Measurements from ENCODE around the gene UBE2G1. TPM values are rescaled to one million over a fixed set of nuclear protein-coding genes. Genes with fewer than 3 reads are reported as not detected.

UBE2G1 gene
- total RNA-seq, 1 donor from 2014 or later, result 88.5 TPM

DNA sequence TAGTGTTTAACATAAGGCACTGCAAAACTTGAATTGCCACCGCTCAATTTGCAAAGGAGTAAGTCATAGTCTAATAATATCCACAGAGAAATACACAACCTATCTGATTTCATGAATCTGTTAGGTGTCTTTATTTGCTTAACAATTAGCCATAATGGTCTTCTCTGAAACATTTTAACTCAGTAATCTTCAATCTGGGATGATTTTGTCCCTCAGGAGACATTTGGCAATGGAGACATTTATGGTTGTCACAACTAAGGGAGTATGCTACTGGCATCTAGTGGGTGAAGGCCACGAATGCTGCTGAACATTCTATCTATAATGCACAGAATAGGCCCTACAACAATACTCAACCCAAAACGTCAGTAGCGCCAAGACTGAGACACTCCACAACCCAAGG is 4.3 kb downstream of the UBE2G1 start:
- Mint-ChIP-seq H3K27ac (no peak overlapping the region), H3K4me3 (no peak overlapping the region), H3K36me3 (peaks cover 16% of the 10 kb centered on the region), H3K4me1 (peaks cover 12% of the 10 kb centered on the region), H3K27me3 (ENCODE audit: insufficient read depth, low read depth) (peaks cover 6% of the 10 kb centered on the region), H3K9me3 (peaks cover 3% of the 10 kb centered on the region)
- no peak overlapping the region for H3K27ac ChIP-seq
- H3K9me3 ChIP-seq (ENCODE audit: low read depth), result no peaks in the 10 kb centered on the region
- peaks cover 32% of the 10 kb centered on the region for H3F3A ChIP-seq (ENCODE audit: low read depth)
- H3K4me3 ChIP-seq, result no peak overlapping the region
- H3K4me2 ChIP-seq, result no peak overlapping the region
- H4K20me1 ChIP-seq (ENCODE audit: low read depth), result peaks cover 65% of the 10 kb centered on the region
- peaks cover 4% of the 10 kb centered on the region for H3K4me1 ChIP-seq
- TF ChIP-seq, protein P1, sequence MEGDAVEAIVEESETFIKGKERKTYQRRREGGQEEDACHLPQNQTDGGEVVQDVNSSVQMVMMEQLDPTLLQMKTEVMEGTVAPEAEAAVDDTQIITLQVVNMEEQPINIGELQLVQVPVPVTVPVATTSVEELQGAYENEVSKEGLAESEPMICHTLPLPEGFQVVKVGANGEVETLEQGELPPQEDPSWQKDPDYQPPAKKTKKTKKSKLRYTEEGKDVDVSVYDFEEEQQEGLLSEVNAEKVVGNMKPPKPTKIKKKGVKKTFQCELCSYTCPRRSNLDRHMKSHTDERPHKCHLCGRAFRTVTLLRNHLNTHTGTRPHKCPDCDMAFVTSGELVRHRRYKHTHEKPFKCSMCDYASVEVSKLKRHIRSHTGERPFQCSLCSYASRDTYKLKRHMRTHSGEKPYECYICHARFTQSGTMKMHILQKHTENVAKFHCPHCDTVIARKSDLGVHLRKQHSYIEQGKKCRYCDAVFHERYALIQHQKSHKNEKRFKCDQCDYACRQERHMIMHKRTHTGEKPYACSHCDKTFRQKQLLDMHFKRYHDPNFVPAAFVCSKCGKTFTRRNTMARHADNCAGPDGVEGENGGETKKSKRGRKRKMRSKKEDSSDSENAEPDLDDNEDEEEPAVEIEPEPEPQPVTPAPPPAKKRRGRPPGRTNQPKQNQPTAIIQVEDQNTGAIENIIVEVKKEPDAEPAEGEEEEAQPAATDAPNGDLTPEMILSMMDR (IDR thresholded peaks at IDR 0.05), result no peak
- no peak for TF ChIP-seq EZH2 (IDR thresholded peaks at IDR 0.05)
- TF ChIP-seq EZH2phosphoT487 (IDR thresholded peaks at IDR 0.05), result no peak
- no peak for DNase-seq (ENCODE audit: low spot score)
- no peak overlapping the region for H3K9ac ChIP-seq
- peaks cover 92% of the 10 kb centered on the region for H3K79me2 ChIP-seq (ENCODE audit: low read depth)
- H2AFZ ChIP-seq (replicated peaks), result no peak overlapping the region
- peaks cover 9% of the 10 kb centered on the region for H3K36me3 ChIP-seq
- H3K27me3 ChIP-seq, result no peaks in the 10 kb centered on the region

DNA sequence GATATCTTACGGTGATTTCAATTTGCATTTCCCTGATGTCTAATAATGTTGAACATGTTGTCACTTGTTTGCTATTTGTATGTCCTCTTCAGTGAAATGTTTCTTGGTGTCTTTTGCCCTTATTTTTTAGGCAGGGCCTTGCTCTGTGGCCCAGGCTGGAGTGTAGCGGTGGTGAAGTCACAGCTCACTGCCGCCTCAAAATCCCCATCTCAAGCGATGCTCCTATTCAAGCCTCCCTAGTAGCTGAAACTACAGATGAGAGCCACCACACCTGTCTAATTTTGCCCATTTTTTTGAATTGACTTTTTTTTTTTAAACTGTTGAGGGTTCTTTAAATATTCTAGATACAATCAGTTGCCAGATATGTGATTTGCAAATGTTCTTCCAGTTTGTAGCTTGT is 8.3 kb downstream of the UBE2G1 start:
- Histone ChIP-seq H2AFZ (replicated peaks) (no peak overlapping the region), H3K4me1 (no peaks in the 10 kb centered on the region), H4K20me1 (ENCODE audit: low read depth) (peaks cover 93% of the 10 kb centered on the region), H3K79me2 (ENCODE audit: low read depth) (peaks cover 100% of the 10 kb centered on the region), H3K27me3 (no peaks in the 10 kb centered on the region), H3K9ac (no peak overlapping the region), H3K9me3 (ENCODE audit: low read depth) (no peaks in the 10 kb centered on the region), H3F3A (ENCODE audit: low read depth) (peaks cover 13% of the 10 kb centered on the region), H3K27ac (no peak overlapping the region), H3K4me2 (no peak overlapping the region), H3K4me3 (no peak overlapping the region), H3K36me3 (peaks cover 6% of the 10 kb centered on the region)
- Mint-ChIP-seq H3K4me1 (peaks cover 8% of the 10 kb centered on the region), H3K36me3 (peaks cover 18% of the 10 kb centered on the region), H3K27me3 (ENCODE audit: insufficient read depth, low read depth) (no peaks in the 10 kb centered on the region), H3K27ac (peak overlapping the region; percentile 66), H3K4me3 (no peak overlapping the region), H3K9me3 (no peaks in the 10 kb centered on the region)
- TF ChIP-seq, protein P1 (IDR thresholded peaks at IDR 0.05), result no peak
- TF ChIP-seq EZH2phosphoT487 (IDR thresholded peaks at IDR 0.05), result no peak
- TF ChIP-seq EZH2 (IDR thresholded peaks at IDR 0.05), result no peak
- no peak for DNase-seq (ENCODE audit: low spot score)

DNA sequence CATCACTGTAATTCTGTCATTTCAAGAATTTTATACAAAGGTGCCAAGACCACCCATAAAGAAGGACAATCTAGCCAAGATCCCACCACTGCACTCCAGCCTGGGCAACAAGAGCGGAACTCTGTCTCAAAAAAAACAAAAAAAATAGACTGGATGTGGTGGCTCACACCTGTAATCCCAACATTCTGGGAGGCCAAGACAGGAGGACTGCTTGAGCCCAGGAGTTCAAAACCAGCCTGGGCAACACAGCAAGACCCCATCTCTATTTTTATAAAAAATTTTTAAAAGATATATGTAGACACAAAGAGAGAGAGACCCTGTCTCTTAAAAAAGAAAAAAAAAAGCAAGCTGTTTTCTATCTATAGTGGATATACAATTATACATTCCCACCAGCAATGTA is 8.8 kb downstream of the UBE2G1 start:
- Histone ChIP-seq H3K4me3 (no peak overlapping the region), H3K79me2 (ENCODE audit: low read depth) (peaks cover 100% of the 10 kb centered on the region), H3K9me3 (ENCODE audit: low read depth) (no peaks in the 10 kb centered on the region), H3K4me1 (no peaks in the 10 kb centered on the region), H2AFZ (replicated peaks) (no peak overlapping the region), H4K20me1 (ENCODE audit: low read depth) (peaks cover 93% of the 10 kb centered on the region), H3K36me3 (peaks cover 1% of the 10 kb centered on the region), H3K9ac (no peak overlapping the region), H3K4me2 (no peak overlapping the region), H3K27ac (no peak overlapping the region), H3F3A (ENCODE audit: low read depth) (peaks cover 8% of the 10 kb centered on the region), H3K27me3 (no peaks in the 10 kb centered on the region)
- H3K36me3 Mint-ChIP-seq, result peaks cover 17% of the 10 kb centered on the region
- DNase-seq (ENCODE audit: low spot score), result no peak
- no peaks in the 10 kb centered on the region for H3K27me3 Mint-ChIP-seq (ENCODE audit: insufficient read depth, low read depth)
- H3K27ac Mint-ChIP-seq, result no peak overlapping the region
- H3K9me3 Mint-ChIP-seq, result no peaks in the 10 kb centered on the region
- H3K4me1 Mint-ChIP-seq, result peaks cover 8% of the 10 kb centered on the region
- TF ChIP-seq, protein P1 (IDR thresholded peaks at IDR 0.05), result no peak
- no peak for TF ChIP-seq EZH2 (IDR thresholded peaks at IDR 0.05)
- TF ChIP-seq EZH2phosphoT487 (IDR thresholded peaks at IDR 0.05), result no peak
- no peak overlapping the region for H3K4me3 Mint-ChIP-seq

Data from neural progenitor cell (in vitro differentiated cells).